IMR-90 (cell line): ENCODE measurements around the gene RAB6D.

Experiments
- BHLHE40 ChIP-seq: fragments of 150-350 bp; IDR thresholded peaks from 2 replicates; pipeline ENCODE4 v1.6.1; 2016; ENCODE audit warnings: mild to moderate bottlenecking, low read depth, low read length
- CHD1 ChIP-seq: IDR thresholded peaks from 2 replicates; pipeline ENCODE4 v1.6.1; 2012; ENCODE audit warnings: low read depth, low read length, improper control_type of control experiment
- CTCF ChIP-seq: conservative IDR thresholded peaks from 2 replicates; pipeline ENCODE4 v1.5.1; 2012; ENCODE audit warnings: mild to moderate bottlenecking, low read depth, low read length, improper control_type of control experiment
- FOS ChIP-seq: fragments of 150-350 bp; IDR thresholded peaks from 2 replicates; pipeline ENCODE4 v1.6.1; 2016; ENCODE audit warnings: low read depth, low read length
- MAZ ChIP-seq: IDR thresholded peaks from 2 replicates; pipeline ENCODE4 v1.6.1; 2012; ENCODE audit warnings: low read depth, mild to moderate bottlenecking, low read length, improper control_type of control experiment, moderate library complexity, borderline replicate concordance
- POLR2A ChIP-seq: IDR thresholded peaks from 2 replicates; pipeline ENCODE4 v1.6.1; 2012; ENCODE audit warnings: mild to moderate bottlenecking, low read depth, low read length
- RAD21 ChIP-seq: IDR thresholded peaks from 2 replicates; pipeline ENCODE4 v1.6.1; 2012; ENCODE audit warnings: low read length, improper control_type of control experiment
- RCOR1 ChIP-seq: IDR thresholded peaks from 2 replicates; pipeline ENCODE4 v1.6.1; 2012; ENCODE audit warnings: mild to moderate bottlenecking, low read length, improper control_type of control experiment; ENCODE audit not compliant: insufficient replicate concordance
- RFX5 ChIP-seq: IDR thresholded peaks from 2 replicates; pipeline ENCODE4 v1.8.0; 2012; ENCODE audit warnings: low read depth, mild to moderate bottlenecking, low read length, moderate library complexity
- SMC3 ChIP-seq: fragments of 150-350 bp; IDR thresholded peaks from 2 replicates; pipeline ENCODE4 v1.6.1; 2016; ENCODE audit warnings: low read depth, mild to moderate bottlenecking, antibody characterized with exemption, low read length, moderate library complexity
- USF2 ChIP-seq: fragments of 150-350 bp; IDR thresholded peaks from 2 replicates; pipeline ENCODE4 v1.6.1; 2017; ENCODE audit warnings: mild to moderate bottlenecking, antibody characterized with exemption, low read length, low read depth

GRCh38 chr2:131413148-131413747 lies 49.3 kb upstream of the RAB6D start:
- TF ChIP-seq CTCF (peak; percentile 80), POLR2A (no peak), FOS (no peak), RFX5 (no peak), MAZ (no peak), CHD1 (no peak), RAD21 (peak; percentile 83), SMC3 (peak; percentile 72), BHLHE40 (no peak), RCOR1 (no peak), USF2 (no peak)
